ENCODE results near the gene CASP3. TPM values are rescaled to one million over a fixed set of nuclear protein-coding genes. Genes with fewer than 3 reads are reported as not detected.

Gene CASP3
- total RNA-seq, 2 donors from 2014 or later, result 11.4 to 17.5 TPM

GRCh38 chr4:184680698-184681097 is 31.5 kb upstream of the CASP3 start:
- no peak overlapping the region for H3K4me3 ChIP-seq
- no peaks in the 10 kb centered on the region for H3K27me3 ChIP-seq (replicated peaks; ENCODE audit: insufficient read depth)
- H3K36me3 ChIP-seq, result no peaks in the 10 kb centered on the region
- DNase-seq (ENCODE audit: low spot score) (no peak), ATAC-seq (ENCODE audit: insufficient number of reproducible peaks, low FRiP score, low read depth) (no peak)
- H3K9me3 ChIP-seq, result no peaks in the 10 kb centered on the region
- TF ChIP-seq CTCF (IDR thresholded peaks at IDR 0.05), result no peak
- no peak overlapping the region for H3K27ac ChIP-seq
- H3K4me1 ChIP-seq (ENCODE audit: control insufficient read depth in 1 of 2, low read depth in 2 of 2), result no peaks in the 10 kb centered on the region

GRCh38 chr4:184675821-184676492 is 26.7 kb upstream of the CASP3 start:
- H3K36me3 ChIP-seq, result peaks cover 17% of the 10 kb centered on the region
- TF ChIP-seq CTCF (IDR thresholded peaks at IDR 0.05), result no peak
- ATAC-seq (ENCODE audit: insufficient number of reproducible peaks, low FRiP score, low read depth) (no peak), DNase-seq (ENCODE audit: low spot score) (no peak)
- H3K4me1 ChIP-seq (ENCODE audit: control insufficient read depth in 1 of 2, low read depth in 2 of 2), result no peaks in the 10 kb centered on the region
- no peaks in the 10 kb centered on the region for H3K9me3 ChIP-seq
- H3K27ac ChIP-seq, result no peak overlapping the region
- no peak overlapping the region for H3K4me3 ChIP-seq
- no peaks in the 10 kb centered on the region for H3K27me3 ChIP-seq (replicated peaks; ENCODE audit: insufficient read depth)

GRCh38 chr4:184675018-184675417 is 25.8 kb upstream of the CASP3 start:
- Histone ChIP-seq H3K27ac (no peak overlapping the region), H3K36me3 (peaks cover 17% of the 10 kb centered on the region), H3K4me1 (ENCODE audit: control insufficient read depth in 1 of 2, low read depth in 2 of 2) (no peaks in the 10 kb centered on the region), H3K4me3 (no peak overlapping the region), H3K27me3 (replicated peaks; ENCODE audit: insufficient read depth) (no peaks in the 10 kb centered on the region), H3K9me3 (no peaks in the 10 kb centered on the region)
- TF ChIP-seq CTCF (IDR thresholded peaks at IDR 0.05), result no peak
- DNase-seq (ENCODE audit: low spot score) (no peak), ATAC-seq (ENCODE audit: insufficient number of reproducible peaks, low FRiP score, low read depth) (no peak)

- Histone ChIP-seq H3K9me3 (no peaks in the 10 kb centered on the region), H3K36me3 (peaks cover 26% of the 10 kb centered on the region), H3K27ac (no peak overlapping the region), H3K4me3 (no peak overlapping the region), H3K4me1 (ENCODE audit: control insufficient read depth in 1 of 2, low read depth in 2 of 2) (no peaks in the 10 kb centered on the region), H3K27me3 (replicated peaks; ENCODE audit: insufficient read depth) (no peaks in the 10 kb centered on the region)
- TF ChIP-seq CTCF (IDR thresholded peaks at IDR 0.05), result no peak
- no peak for DNase-seq (ENCODE audit: low spot score)
- ATAC-seq (ENCODE audit: insufficient number of reproducible peaks, low FRiP score, low read depth), result no peak
Observed at GRCh38 chr4:184674011-184674410, 24.8 kb upstream of the CASP3 start.

GRCh38 chr4:184672741-184673140 is 23.5 kb upstream of the CASP3 start:
- no peak for DNase-seq (ENCODE audit: low spot score)
- Histone ChIP-seq H3K36me3 (peaks cover 28% of the 10 kb centered on the region), H3K4me3 (no peak overlapping the region), H3K27ac (no peak overlapping the region), H3K9me3 (no peaks in the 10 kb centered on the region), H3K27me3 (replicated peaks; ENCODE audit: insufficient read depth) (no peaks in the 10 kb centered on the region), H3K4me1 (ENCODE audit: control insufficient read depth in 1 of 2, low read depth in 2 of 2) (no peaks in the 10 kb centered on the region)
- ATAC-seq (ENCODE audit: insufficient number of reproducible peaks, low FRiP score, low read depth), result no peak
- TF ChIP-seq CTCF (IDR thresholded peaks at IDR 0.05), result no peak

Measured in thoracic aorta (tissue), 2 donors.